Measurements from ENCODE around the gene MLYCD. TPM values are rescaled to one million over a fixed set of nuclear protein-coding genes. Genes with fewer than 3 reads are reported as not detected.

MLYCD gene
- total and polyA plus RNA-seq, 11 donors, result 19.4 to 65.3 (median 38.4) TPM

- H3K36me3 ChIP-seq, result peaks cover 0 to 47% (median 14%) of the 10 kb centered on the region in 9 donors
- 91 to 98% (median 93%) methylated on average over 18 to 36 of the region's 36 CpGs for WGBS, 4 donors
These were observed 66.7 kb downstream of the MLYCD start for GRCh38 chr16:83965444-83966152.

DNA sequence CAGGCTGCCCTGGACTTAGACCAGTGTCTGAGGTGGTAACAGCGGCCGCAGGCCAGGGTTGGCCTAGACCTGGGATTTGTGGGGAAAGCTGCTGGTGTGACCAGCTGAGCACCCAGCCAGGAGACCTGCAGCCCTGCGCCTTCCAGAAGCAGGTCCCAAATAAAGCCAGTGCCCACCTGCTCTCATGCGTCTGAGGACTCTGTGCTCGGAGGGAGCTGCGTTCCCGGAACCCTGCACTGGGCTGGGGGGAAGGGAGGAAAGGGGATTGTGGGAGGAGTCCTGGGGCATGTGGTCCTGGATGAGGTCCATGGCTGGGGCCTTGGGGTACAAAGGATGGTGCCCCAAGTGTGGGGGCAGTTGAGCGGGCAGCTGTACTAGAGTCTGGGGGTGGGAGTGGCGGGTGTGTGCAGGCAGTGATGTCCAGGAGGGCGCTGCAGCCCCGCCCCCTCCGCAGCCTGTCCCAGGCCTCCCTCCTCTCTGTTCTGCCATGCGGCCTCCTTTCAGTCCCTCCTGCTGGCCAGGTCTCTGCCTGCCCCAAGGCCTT, 67.3 kb downstream of the MLYCD start:
- H3K4me3 ChIP-seq, result no peak overlapping the region
- H3K27me3 ChIP-seq, result peaks cover 0 to 10% (median 0%) of the 10 kb centered on the region in 9 donors
- no peak overlapping the region for H3K27ac ChIP-seq
- DNase-seq (peak in 1 of 5 donors; percentile 54), ATAC-seq (no peak)
- intact Hi-C loops (cut with DNase I), result loop anchor here in 6 of 10 donors (5.0 to 10.0 kb wide), 5 partner anchors 96 to 519 kb away; no protein-coding TSS in a partner anchor
- 93 to 96% (median 95%) methylated on average over 11 to 13 of the region's 13 CpGs for WGBS, 4 donors
- peaks cover 0 to 9% (median 0%) of the 10 kb centered on the region in 12 donors for H3K4me1 ChIP-seq
- H3K9me3 ChIP-seq, result no peaks in the 10 kb centered on the region
- peaks cover 0 to 41% (median 11%) of the 10 kb centered on the region in 9 donors for H3K36me3 ChIP-seq
- TF ChIP-seq POLR2A (IDR thresholded peaks at IDR 0.05) (no peak), CTCF (IDR thresholded peaks at IDR 0.05) (no peak)

More at GRCh38 chr16:83965444-83966152, 66.7 kb downstream of the MLYCD start:
- Histone ChIP-seq H3K27ac (peak overlapping the region in 1 of 12 donors; percentile 77), H3K9me3 (no peaks in the 10 kb centered on the region), H3K27me3 (peaks cover 0 to 10% (median 0%) of the 10 kb centered on the region in 9 donors), H3K4me3 (no peak overlapping the region), H3K4me1 (peaks cover 0 to 10% (median 0%) of the 10 kb centered on the region in 12 donors)
- DNase-seq (peak in 1 of 5 donors; percentile 59), ATAC-seq (no peak)
- intact Hi-C loops (cut with DNase I), result loop anchor here in 7 of 10 donors (2.0 to 10.0 kb wide), 6 partner anchors 97 to 519 kb away; no protein-coding TSS in a partner anchor
- no peak for TF ChIP-seq POLR2A (IDR thresholded peaks at IDR 0.05)

DNA sequence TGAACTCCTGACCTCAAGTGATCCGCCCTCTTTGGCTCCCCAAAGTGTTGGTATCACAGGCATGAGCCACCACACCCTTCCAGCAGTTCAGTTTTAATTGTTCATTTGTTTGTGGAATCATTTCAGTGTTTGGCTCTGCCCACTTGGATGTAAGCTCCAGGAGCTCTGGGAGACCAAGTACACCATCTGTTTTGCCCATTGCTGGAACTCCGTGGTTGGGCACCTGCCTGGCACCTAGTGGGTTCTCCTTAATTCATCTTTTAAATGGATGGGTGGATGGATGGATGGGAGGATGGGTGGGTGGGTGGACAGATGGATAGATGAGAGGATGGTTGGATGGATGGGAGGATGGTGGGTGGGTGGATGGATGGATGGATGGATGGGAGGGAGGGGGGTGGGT, 68.2 kb downstream of the MLYCD start:
- no peak for ATAC-seq
- 74 to 87% (median 82%) methylated on average over 2 of the region's 2 CpGs for WGBS, 4 donors
- Histone ChIP-seq H3K4me1 (peaks cover 0 to 9% (median 0%) of the 10 kb centered on the region in 12 donors), H3K36me3 (peaks cover 0 to 32% (median 7%) of the 10 kb centered on the region in 9 donors), H3K9me3 (no peaks in the 10 kb centered on the region), H3K27me3 (peaks cover 0 to 10% (median 0%) of the 10 kb centered on the region in 9 donors), H3K4me3 (no peak overlapping the region), H3K27ac (no peak overlapping the region)
- no peak for DNase-seq
- intact Hi-C loops (cut with DNase I), result loop anchor here in 7 of 10 donors (1.0 to 10.0 kb wide), 6 partner anchors 95 to 518 kb away; no protein-coding TSS in a partner anchor
- TF ChIP-seq POLR2A (IDR thresholded peaks at IDR 0.05), result no peak
- no peak for TF ChIP-seq CTCF (IDR thresholded peaks at IDR 0.05)

DNA sequence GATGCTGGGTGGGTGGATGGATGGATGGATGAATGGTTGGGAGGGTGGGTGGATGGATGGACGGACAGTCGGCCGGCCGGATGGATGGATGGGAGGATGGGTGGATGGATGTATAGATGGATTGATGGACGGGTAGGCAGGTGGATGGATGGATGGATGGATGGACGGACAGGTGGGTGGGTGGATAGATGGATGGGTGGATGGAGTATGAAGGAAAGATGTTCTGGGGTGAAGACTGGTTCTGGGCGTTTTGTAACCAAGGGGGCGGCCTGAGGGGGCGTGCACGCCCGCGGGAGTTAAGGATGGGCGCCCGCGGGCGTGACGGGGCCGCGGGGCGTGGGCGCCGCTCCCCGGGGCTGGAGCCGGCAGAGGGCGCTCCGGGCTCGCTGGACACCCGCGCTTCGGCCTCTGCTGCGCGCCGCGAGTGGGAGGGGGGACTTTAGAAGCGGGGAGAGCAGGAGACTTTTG, 69.0 kb downstream of the MLYCD start, which contains the start of gene NECAB2:
Gene NECAB2, plus strand, starts transcription at position 407 of the 468 bp plus-strand sequence. CDS start 405 bp downstream, outside the sequence.
- TF ChIP-seq POLR2A (IDR thresholded peaks at IDR 0.05), result no peak
- TF ChIP-seq CTCF (IDR thresholded peaks at IDR 0.05), result peak; percentile 36 to 81 (median 68)
- 11 to 12% (median 12%) methylated on average over 31 to 35 of the region's 35 CpGs for WGBS, 4 donors

More for the DNA sequence above, 69.0 kb downstream of the MLYCD start, which contains the start of gene NECAB2:
- ATAC-seq, result peak in 2 of 4 donors; percentile 30 to 40
- H3K4me1 ChIP-seq, result peaks cover 0 to 9% (median 0%) of the 10 kb centered on the region in 12 donors
- H3K27ac ChIP-seq, result no peak within 1 kb of the TSS
- H3K36me3 ChIP-seq, result peaks cover 0 to 25% (median 4%) of the 10 kb centered on the region in 9 donors
- DNase-seq, result peak in 4 of 5 donors; percentile 58 to 75 (median 65)
- intact Hi-C loops (cut with DNase I), result loop anchor here in 8 of 10 donors (1.0 to 10.0 kb wide), 8 partner anchors 94 to 517 kb away; no protein-coding TSS in a partner anchor
- peak within 1 kb of the TSS in 10 of 12 donors; percentile 26 to 56 (median 44) for H3K4me3 ChIP-seq
- H3K27me3 ChIP-seq, result peaks cover 0 to 10% (median 0%) of the 10 kb centered on the region in 9 donors
- no peaks in the 10 kb centered on the region for H3K9me3 ChIP-seq
